Measurements from ENCODE around the gene SLC29A1. TPM values are rescaled to one million over a fixed set of nuclear protein-coding genes. Genes with fewer than 3 reads are reported as not detected.

SLC29A1 gene
- total and polyA plus RNA-seq, 8 donors = 22.4 to 48.2 (median 28.5) TPM

DNA sequence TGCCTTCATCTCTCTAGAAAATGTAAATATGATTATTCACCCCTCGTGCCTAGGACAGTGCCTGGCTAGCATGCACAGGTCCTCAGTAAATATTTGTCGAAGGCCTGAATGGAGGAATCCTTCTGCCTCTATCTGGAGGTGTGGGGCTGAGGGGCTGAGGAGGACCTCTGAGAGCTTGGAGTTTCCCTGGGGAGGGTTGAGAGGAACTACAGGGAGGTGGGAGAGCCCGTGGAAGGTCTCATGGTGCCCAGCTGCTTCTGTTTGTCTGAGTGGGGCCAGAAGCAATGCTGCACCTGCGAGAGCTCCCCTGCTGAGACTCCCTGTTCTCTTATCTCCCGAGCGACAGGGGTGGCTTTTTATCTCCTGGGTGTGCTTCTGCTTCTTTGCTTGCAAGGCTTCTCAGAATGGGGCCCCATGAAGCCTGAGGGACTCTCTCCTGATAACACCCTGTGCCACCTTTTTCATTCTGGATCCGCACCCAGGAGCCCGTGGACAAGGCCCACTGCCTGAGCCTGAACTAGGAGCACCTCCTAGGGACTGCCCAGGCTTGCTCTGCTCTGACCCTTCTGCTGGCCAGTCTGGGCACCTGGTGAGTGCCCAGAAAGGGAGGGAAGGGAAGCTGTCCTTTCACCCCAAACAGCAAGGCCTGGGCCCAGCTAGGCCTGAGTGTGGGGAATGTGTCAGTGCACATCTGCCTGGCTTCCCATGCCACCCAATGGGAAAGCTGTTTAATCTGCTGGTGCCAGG is 2.4 kb downstream of the SLC29A1 start:
- ATAC-seq = no peak
- Histone ChIP-seq H3K9me3 (no peaks in the 10 kb centered on the region), H3K27me3 (no peaks in the 10 kb centered on the region), H3K4me3 (no peak overlapping the region), H3K27ac (no peak overlapping the region), H3K4me1 (peaks cover 20 to 56% of the 10 kb centered on the region in 2 donors), H3K36me3 (peaks cover 0 to 10% of the 10 kb centered on the region in 2 donors)
- intact Hi-C loops (cut with DNase I) = no loop called here
- no peak for DNase-seq
- TF ChIP-seq, protein P1, sequence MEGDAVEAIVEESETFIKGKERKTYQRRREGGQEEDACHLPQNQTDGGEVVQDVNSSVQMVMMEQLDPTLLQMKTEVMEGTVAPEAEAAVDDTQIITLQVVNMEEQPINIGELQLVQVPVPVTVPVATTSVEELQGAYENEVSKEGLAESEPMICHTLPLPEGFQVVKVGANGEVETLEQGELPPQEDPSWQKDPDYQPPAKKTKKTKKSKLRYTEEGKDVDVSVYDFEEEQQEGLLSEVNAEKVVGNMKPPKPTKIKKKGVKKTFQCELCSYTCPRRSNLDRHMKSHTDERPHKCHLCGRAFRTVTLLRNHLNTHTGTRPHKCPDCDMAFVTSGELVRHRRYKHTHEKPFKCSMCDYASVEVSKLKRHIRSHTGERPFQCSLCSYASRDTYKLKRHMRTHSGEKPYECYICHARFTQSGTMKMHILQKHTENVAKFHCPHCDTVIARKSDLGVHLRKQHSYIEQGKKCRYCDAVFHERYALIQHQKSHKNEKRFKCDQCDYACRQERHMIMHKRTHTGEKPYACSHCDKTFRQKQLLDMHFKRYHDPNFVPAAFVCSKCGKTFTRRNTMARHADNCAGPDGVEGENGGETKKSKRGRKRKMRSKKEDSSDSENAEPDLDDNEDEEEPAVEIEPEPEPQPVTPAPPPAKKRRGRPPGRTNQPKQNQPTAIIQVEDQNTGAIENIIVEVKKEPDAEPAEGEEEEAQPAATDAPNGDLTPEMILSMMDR (IDR thresholded peaks at IDR 0.05) = no peak

DNA sequence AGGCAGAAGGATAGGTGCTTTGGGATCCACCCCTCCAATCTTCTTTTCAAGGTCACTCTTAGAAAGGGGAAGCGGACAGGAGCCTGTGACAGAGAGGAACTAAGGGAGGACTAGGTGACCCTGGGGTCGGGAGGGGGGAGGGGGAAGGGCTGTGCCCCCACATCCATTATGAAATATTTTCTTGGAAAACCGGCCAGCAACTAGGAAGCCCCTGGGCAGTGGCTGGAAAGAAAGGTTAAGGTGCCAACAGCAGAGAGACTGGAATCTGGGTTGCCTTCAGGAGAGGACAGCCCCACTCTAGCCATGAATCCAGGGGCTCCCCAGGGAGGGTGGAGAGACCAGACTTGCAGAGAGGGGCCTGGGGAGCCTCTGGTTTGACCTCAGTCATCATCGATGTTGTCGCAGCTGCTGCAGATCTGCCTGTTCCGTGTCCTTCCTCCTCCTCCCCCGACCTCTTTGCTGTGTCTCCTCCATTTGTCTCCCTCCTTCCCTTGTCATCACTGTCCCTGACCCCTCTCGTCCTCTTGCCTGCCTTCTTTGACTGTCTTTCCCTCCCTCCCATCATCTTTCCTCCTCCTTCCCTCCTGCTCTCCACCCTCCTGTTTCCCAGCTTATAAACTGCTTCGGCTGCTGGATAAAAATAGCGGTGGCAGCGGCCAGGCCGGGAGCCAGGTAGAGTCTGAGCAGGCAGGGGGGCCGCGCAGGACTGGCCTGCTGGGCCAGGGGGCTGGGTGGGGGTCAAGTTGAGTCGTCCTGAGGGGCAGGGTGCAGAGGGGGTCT is 3.2 kb downstream of the SLC29A1 start:
- intact Hi-C loops (cut with DNase I) = no loop called here
- H3K4me3 ChIP-seq = no peak overlapping the region
- H3K36me3 ChIP-seq = peaks cover 0 to 11% of the 10 kb centered on the region in 2 donors
- ATAC-seq (no peak), DNase-seq (no peak)
- no peak overlapping the region for H3K27ac ChIP-seq
- H3K4me1 ChIP-seq = peaks cover 12 to 48% of the 10 kb centered on the region in 2 donors
- TF ChIP-seq, protein P1 (IDR thresholded peaks at IDR 0.05) = no peak
- H3K9me3 ChIP-seq = no peaks in the 10 kb centered on the region
- no peaks in the 10 kb centered on the region for H3K27me3 ChIP-seq

DNA sequence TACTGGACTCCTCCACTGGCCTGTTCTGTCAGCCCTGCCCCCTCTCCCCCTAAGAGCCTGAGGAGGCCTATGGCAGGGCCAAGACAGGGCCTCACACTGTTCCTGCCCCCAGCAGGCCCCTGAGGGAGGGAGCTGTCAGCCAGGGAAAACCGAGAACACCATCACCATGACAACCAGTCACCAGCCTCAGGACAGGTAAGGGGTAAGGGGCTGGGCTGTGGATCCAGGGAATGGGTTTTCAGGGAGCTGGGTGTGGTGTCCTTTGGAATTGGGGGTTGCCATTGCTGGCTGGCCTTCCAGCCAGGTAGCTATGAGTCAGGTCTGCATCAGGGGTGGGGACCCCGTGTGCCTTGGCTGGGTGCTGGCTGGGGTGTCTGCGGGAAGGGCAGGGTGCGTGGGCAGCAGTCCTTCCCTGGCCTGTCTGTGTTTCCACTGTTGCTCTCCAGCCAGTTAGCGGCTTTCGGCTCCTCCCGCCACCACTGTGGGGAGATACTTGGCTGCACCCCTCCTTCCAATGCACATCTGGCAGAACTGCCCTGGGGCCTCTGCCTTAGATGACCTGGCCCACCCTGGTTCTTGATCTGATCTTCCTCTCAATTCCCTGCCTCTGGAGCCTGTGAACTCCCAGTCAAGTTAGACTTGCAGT is 3.9 kb downstream of the SLC29A1 start:
- no peaks in the 10 kb centered on the region for H3K9me3 ChIP-seq
- no peak overlapping the region for H3K4me3 ChIP-seq
- H3K27me3 ChIP-seq = no peaks in the 10 kb centered on the region
- no peak overlapping the region for H3K27ac ChIP-seq
- H3K4me1 ChIP-seq = peaks cover 8 to 41% of the 10 kb centered on the region in 2 donors
- peaks cover 0 to 18% of the 10 kb centered on the region in 2 donors for H3K36me3 ChIP-seq
- ATAC-seq = no peak
- intact Hi-C loops (cut with DNase I) = no loop called here
- no peak for DNase-seq
- TF ChIP-seq, protein P1 (IDR thresholded peaks at IDR 0.05) = no peak

DNA sequence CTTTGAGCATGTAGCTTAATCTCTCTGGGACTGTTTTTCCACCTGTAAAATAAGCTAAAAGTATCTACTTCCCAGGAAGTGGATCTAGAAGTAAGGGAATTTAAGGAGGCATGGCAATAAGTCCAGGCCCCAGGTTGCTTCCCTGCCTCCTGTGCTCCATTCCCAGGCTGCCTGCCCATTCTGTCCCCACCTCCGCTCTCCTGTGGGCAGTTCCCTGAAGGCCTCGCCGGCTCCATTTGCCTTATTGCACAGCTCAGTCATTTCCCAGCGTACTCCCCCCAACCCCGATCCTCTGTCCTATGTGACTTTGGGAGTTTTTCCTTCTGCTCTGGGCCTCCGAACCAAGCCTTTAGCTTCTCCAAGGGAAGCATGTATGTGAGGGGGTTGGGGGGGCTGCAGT is 4.6 kb downstream of the SLC29A1 start:
- H3K27me3 ChIP-seq = no peaks in the 10 kb centered on the region
- TF ChIP-seq, protein P1 (IDR thresholded peaks at IDR 0.05) = no peak
- no peak for ATAC-seq
- H3K9me3 ChIP-seq = no peaks in the 10 kb centered on the region
- H3K4me1 ChIP-seq = peaks cover 8 to 36% of the 10 kb centered on the region in 2 donors
- H3K4me3 ChIP-seq = no peak overlapping the region
- intact Hi-C loops (cut with DNase I) = no loop called here
- DNase-seq = no peak
- H3K36me3 ChIP-seq = peaks cover 0 to 24% of the 10 kb centered on the region in 2 donors
- no peak overlapping the region for H3K27ac ChIP-seq

DNA sequence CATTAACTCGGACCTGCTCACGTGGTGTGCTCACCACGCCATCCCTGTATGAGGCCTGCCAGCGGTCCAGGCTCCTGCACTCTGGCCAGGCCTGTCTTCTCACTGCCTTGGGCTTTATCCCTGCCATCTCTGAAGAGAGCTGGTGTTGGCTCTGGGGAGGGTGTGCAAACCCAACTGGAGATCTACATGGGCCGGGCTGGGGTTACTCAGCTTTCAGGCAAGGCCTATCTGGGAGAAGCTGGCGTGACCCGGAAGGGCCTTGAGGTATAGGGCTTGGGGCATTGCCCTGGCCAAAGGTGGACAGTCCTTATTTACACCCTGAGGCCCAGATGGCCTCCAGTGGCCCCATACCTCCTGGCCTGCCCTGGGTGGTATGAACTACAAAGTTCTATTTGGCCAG is 5.0 kb downstream of the SLC29A1 start:
- no peaks in the 10 kb centered on the region for H3K27me3 ChIP-seq
- ATAC-seq = no peak
- H3K4me3 ChIP-seq = no peak overlapping the region
- TF ChIP-seq, protein P1 (IDR thresholded peaks at IDR 0.05) = no peak
- peaks cover 0 to 26% of the 10 kb centered on the region in 2 donors for H3K36me3 ChIP-seq
- H3K9me3 ChIP-seq = no peaks in the 10 kb centered on the region
- peaks cover 8 to 36% of the 10 kb centered on the region in 2 donors for H3K4me1 ChIP-seq
- no peak for DNase-seq
- no peak overlapping the region for H3K27ac ChIP-seq
- intact Hi-C loops (cut with DNase I) = no loop called here
